HG03060 (cell line): Measurements from ENCODE around the gene PALD1.
"Not testable (repeated sequence)": the region's sequence is repeated elsewhere in the genome, so short reads cannot be mapped to it uniquely, and the experiment has no call there.

Experiments
- ATAC-seq: cut with Tn5 transposase; IDR thresholded peaks from one replicate; pipeline ENCODE4 v1.9.1; 2021; ENCODE audit warnings: low read depth, moderate number of reproducible peaks; ENCODE audit not compliant: unreplicated experiment

PALD1 gene

GRCh38 chr10:70598857-70599295 lies 120.3 kb downstream of the PALD1 start:
- ATAC-seq: no peak

GRCh38 chr10:70599319-70599718 lies 120.8 kb downstream of the PALD1 start:
- ATAC-seq: no peak

- ATAC-seq: no peak
These were observed 121.2 kb downstream of the PALD1 start for GRCh38 chr10:70599791-70600190.

GRCh38 chr10:70600512-70601395 lies 122.2 kb downstream of the PALD1 start:
- ATAC-seq: no peak

GRCh38 chr10:70601746-70602145 lies 123.2 kb downstream of the PALD1 start:
- ATAC-seq: no peak

GRCh38 chr10:70602665-70603448 lies 124.3 kb downstream of the PALD1 start, which contains the start of gene PRF1:
PRF1 (minus strand) TSS chr10:70602741; CDS start chr10:70600902, 1,839 bp downstream.
- no peak for ATAC-seq

GRCh38 chr10:70603449-70603801 lies 124.9 kb downstream of the PALD1 start:
- ATAC-seq: no peak

GRCh38 chr10:70604106-70604505 lies 125.5 kb downstream of the PALD1 start:
- ATAC-seq: no peak

GRCh38 chr10:70605161-70605560 lies 126.6 kb downstream of the PALD1 start:
- no peak for ATAC-seq

GRCh38 chr10:70607936-70608335 lies 129.4 kb downstream of the PALD1 start:
- no peak for ATAC-seq

- no peak for ATAC-seq
These were observed 135.4 kb downstream of the PALD1 start for GRCh38 chr10:70613941-70614340.

GRCh38 chr10:70614364-70614763 lies 135.8 kb downstream of the PALD1 start:
- not testable (repeated sequence) for ATAC-seq

- ATAC-seq: no peak
These were observed 136.6 kb downstream of the PALD1 start for GRCh38 chr10:70615211-70615610.

- ATAC-seq: no peak
These were observed 137.4 kb downstream of the PALD1 start for GRCh38 chr10:70615784-70616522.

GRCh38 chr10:70616761-70617160 lies 138.2 kb downstream of the PALD1 start:
- no peak for ATAC-seq
